ENCODE data around the gene MYBBP1A.

MYBBP1A gene

DNA sequence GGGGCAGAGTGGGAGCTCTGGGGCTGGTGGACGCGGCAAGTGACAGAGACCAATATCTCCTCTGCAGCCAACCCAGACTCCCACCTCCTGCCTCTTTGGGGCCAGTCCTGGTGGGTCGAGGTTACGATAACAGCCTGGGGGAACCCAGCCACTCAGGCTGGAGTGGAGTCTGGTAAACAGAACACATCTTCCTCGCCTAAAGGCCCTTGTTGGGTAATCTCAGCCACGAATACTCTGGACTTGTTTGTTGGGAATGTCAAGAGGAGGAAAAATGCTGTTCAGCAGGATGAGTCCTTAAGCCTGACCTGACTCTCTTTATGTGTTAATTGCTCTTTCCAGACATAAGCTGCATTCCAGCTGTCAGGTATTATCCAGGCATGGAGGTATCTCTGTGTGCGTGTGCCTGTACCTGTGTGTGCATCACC lies 64.5 kb downstream of the MYBBP1A start:
- H3K4me3 ChIP-seq (ENCODE audit: low read length), result no peak overlapping the region
- H3K9me3 ChIP-seq (ENCODE audit: control insufficient read depth, low read length), result no peaks in the 10 kb centered on the region
- no peak overlapping the region for H3K9ac ChIP-seq (ENCODE audit: low read length)
- H3K4me1 ChIP-seq (ENCODE audit: control insufficient read depth, insufficient read depth, low read length), result no peaks in the 10 kb centered on the region
- no peak for DNase-seq (ENCODE audit: low read depth)
- no peaks in the 10 kb centered on the region for H3K36me3 ChIP-seq (ENCODE audit: control insufficient read depth, insufficient read depth, low read length, severe bottlenecking)
- H3K27me3 ChIP-seq (replicated peaks; ENCODE audit: control insufficient read depth, insufficient read depth, low read length), result peaks cover 24% of the 10 kb centered on the region

DNA sequence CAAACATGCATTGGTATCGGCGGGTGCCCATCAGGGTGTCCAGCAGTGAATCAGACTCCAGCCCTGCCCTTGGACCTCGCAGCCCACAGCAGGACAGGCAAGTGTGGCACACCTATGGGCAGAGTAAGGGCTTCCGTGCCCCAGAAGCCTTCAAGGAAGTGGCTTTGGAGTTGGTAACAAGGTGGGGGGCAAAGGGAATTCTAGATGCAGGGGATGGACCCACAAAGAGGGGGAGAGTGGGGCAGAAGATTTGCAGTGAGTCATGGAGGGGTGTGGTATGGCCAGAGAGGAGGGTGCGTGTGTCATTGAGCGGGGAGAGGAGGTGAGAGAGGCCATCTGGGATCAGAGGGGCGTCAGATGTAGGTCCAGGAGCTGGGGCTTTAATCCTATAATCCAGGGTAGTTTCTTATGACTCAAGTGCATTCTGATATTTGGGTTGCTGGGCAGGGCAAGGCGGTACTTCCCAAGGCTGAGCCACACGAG lies 65.0 kb downstream of the MYBBP1A start:
- DNase-seq (ENCODE audit: low read depth), result no peak
- Histone ChIP-seq H3K36me3 (ENCODE audit: control insufficient read depth, insufficient read depth, low read length, severe bottlenecking) (no peaks in the 10 kb centered on the region), H3K9me3 (ENCODE audit: control insufficient read depth, low read length) (no peaks in the 10 kb centered on the region), H3K27me3 (replicated peaks; ENCODE audit: control insufficient read depth, insufficient read depth, low read length) (peaks cover 24% of the 10 kb centered on the region), H3K4me1 (ENCODE audit: control insufficient read depth, insufficient read depth, low read length) (no peaks in the 10 kb centered on the region), H3K9ac (ENCODE audit: low read length) (no peak overlapping the region), H3K4me3 (ENCODE audit: low read length) (no peak overlapping the region)

DNA sequence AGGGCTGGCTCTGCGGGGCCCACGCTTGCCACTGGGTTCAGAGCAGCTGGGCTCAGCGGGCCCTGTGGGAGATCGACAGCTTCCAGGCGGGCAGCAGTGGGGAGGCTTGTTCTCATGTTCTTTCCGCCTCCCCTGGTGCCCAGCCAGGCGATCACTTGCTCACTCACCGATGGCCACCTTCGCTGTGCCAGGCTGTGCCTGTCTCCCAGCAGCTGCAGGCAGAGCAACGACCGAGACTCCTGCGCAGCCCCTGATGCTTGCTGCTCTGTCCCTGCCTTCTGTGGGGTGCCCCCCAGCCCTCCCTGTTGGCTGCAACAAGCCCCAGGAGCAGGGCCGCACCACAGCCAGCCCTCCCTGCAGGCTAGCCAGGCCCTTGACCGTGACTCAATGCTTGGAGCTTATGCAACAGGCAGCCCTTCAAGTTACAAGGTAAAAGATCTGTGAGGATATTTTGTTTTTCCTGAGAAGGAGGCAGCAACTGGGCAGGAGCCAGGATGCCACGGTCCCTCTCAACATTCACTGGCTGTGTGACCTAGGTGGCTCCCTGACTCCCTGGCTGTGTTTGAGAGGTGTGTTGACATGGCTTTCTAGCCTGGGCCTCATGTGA lies 66.1 kb downstream of the MYBBP1A start:
- H3K9ac ChIP-seq (ENCODE audit: low read length), result no peak overlapping the region
- no peaks in the 10 kb centered on the region for H3K4me1 ChIP-seq (ENCODE audit: control insufficient read depth, insufficient read depth, low read length)
- H3K9me3 ChIP-seq (ENCODE audit: control insufficient read depth, low read length), result no peaks in the 10 kb centered on the region
- H3K4me3 ChIP-seq (ENCODE audit: low read length), result no peak overlapping the region
- DNase-seq (ENCODE audit: low read depth), result no peak
- H3K27me3 ChIP-seq (replicated peaks; ENCODE audit: control insufficient read depth, insufficient read depth, low read length), result peaks cover 21% of the 10 kb centered on the region
- H3K36me3 ChIP-seq (ENCODE audit: control insufficient read depth, insufficient read depth, low read length, severe bottlenecking), result no peaks in the 10 kb centered on the region
